GM12892 (cell line): ENCODE measurements around the gene MAGI2.
A peak's percentile ranks its signal among the peaks of the same experiment; 100 is the strongest.

Experiments used
- DNase-seq: peaks from one replicate; pipeline ENCODE4 v3.0.0; 2011; ENCODE audit not compliant: insufficient read length
- FAIRE-seq: peaks from 2 replicates; lab custom pipeline; 2011; peaks lifted over from hg19 to GRCh38; lab: Jason Lieb, UNC
- POLR2A ChIP-seq: IDR thresholded peaks from 2 replicates; pipeline ENCODE4 v1.6.1; 2011; ENCODE audit warnings: low read depth, low read length, control low read depth
- POLR2AphosphoS5 ChIP-seq: IDR thresholded peaks from 2 replicates; pipeline ENCODE4 v1.6.1; 2011; ENCODE audit warnings: low read depth, low read length, control low read depth
- TAF1 ChIP-seq: IDR thresholded peaks from 2 replicates; pipeline ENCODE4 v1.6.1; 2011; ENCODE audit warnings: low read depth, mild to moderate bottlenecking, control low read depth, low read length, borderline replicate concordance

Gene MAGI2

GRCh38 chr7:78792624-78793023, 660.8 kb downstream of the MAGI2 start:
- FAIRE-seq (no peak), DNase-seq (no peak)
- TF ChIP-seq POLR2A (no peak), TAF1 (no peak), POLR2AphosphoS5 (no peak)

GRCh38 chr7:78792006-78792405, 661.5 kb downstream of the MAGI2 start:
- FAIRE-seq (no peak), DNase-seq (no peak)
- TF ChIP-seq TAF1 (no peak), POLR2A (no peak), POLR2AphosphoS5 (no peak)

DNA sequence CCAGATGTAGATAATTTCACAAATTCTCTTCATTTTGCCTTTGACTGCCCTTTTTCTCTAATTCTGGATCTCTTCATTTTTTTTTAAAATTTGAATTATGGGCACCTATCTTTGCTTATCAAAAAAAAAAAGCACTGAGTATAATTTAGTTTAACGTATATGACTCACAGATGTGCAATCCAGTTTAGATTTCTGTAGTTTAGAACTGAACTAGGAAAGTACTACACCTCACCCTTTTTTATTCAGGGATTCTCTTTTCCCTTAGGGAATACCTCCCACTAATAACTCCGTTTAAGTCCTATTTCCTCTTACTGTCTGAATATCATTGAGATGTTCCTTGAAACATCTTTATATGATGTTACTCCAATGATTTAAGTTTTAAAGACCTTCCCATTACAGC, 665.0 kb downstream of the MAGI2 start:
- TF ChIP-seq POLR2A (no peak), TAF1 (no peak), POLR2AphosphoS5 (no peak)
- no peak for DNase-seq
- no peak for FAIRE-seq

- TF ChIP-seq POLR2AphosphoS5: no peak
- TF ChIP-seq POLR2A: no peak
- TF ChIP-seq TAF1: no peak
- FAIRE-seq (no peak), DNase-seq (no peak)
Observed at GRCh38 chr7:78787854-78788253, 665.6 kb downstream of the MAGI2 start.

DNA sequence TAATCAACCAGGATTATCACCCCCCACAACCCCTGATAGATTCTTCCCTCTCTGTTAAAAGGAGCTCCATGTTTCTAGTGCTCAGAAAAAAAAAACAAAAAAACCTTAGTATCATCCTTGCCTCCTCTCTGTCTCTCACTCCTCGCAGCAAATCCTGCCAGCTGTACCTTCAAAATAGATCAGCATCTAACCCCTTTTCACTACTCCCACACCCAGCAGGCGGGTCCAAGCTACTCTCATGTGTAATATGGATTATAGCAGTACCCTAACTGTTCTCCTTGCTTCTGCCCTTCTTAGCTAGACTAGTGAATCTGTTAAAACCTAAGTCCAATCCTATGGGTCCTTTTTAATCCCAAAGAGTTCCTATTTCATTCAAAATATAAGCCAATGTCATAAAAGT, 667.4 kb downstream of the MAGI2 start:
- TF ChIP-seq TAF1 (no peak), POLR2AphosphoS5 (no peak), POLR2A (no peak)
- no peak for FAIRE-seq
- DNase-seq: no peak

- FAIRE-seq: no peak
- no peak for TF ChIP-seq POLR2A
- TF ChIP-seq POLR2AphosphoS5: no peak
- TF ChIP-seq TAF1: no peak
- no peak for DNase-seq
Observed at GRCh38 chr7:78783179-78783962, 670.1 kb downstream of the MAGI2 start.

DNA sequence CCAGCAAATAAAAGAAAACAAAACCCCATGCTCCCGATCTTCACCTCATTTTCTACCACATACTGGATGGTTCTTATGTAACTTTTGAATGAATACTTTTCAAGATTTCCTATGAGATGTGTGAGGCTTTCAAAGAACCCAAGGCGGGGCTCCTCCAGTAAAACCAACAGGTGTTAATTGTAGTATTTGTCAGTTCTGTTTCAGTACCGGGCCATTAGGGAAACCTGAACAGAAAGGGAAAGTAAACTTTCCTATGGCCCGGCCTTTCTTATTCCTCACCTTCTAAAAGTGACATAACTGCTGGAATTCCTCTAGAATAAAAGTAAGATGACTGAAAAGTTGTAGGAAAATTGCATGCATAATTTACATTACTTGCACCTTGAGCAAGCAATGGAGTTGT, 672.9 kb downstream of the MAGI2 start:
- no peak for FAIRE-seq
- no peak for DNase-seq
- TF ChIP-seq TAF1 (no peak), POLR2A (no peak), POLR2AphosphoS5 (no peak)

GRCh38 chr7:78779788-78780187, 673.7 kb downstream of the MAGI2 start:
- no peak for FAIRE-seq

GRCh38 chr7:78777829-78778228, 675.6 kb downstream of the MAGI2 start:
- no peak for FAIRE-seq
- DNase-seq: no peak
- TF ChIP-seq TAF1 (no peak), POLR2A (no peak), POLR2AphosphoS5 (no peak)

More at GRCh38 chr7:78779788-78780187, 673.7 kb downstream of the MAGI2 start:
- DNase-seq: no peak
- TF ChIP-seq TAF1 (no peak), POLR2AphosphoS5 (no peak), POLR2A (no peak)

GRCh38 chr7:78770422-78771410, 682.8 kb downstream of the MAGI2 start:
- DNase-seq: no peak
- TF ChIP-seq TAF1 (no peak), POLR2A (no peak), POLR2AphosphoS5 (no peak)
- peak; percentile 92 for FAIRE-seq

- peak; percentile 12 for DNase-seq
- peak; percentile 91 for FAIRE-seq
- TF ChIP-seq POLR2A: no peak
Observed at GRCh38 chr7:78769481-78770101, 683.9 kb downstream of the MAGI2 start.
